ENCODE data around the gene PTPRG. TPM values are rescaled to one million over a fixed set of nuclear protein-coding genes. Genes with fewer than 3 reads are reported as not detected.

PTPRG gene
- total and polyA plus RNA-seq, 2 donors (not counting 3 experiments of a cell fraction or from before 2014, with no cell fraction given) = 8.9 to 39.1 TPM

GRCh38 chr3:62135741-62136140 lies 574.4 kb downstream of the PTPRG start:
- dilution Hi-C loops (cut with MboI; ENCODE audit: extremely low pct_ligation_motif_present, low sequenced_read_pairs) (no loop called here), intact Hi-C loops (cut with micrococcal nuclease) (no loop called here)
- BruUV-seq (replicated peaks) = no TSS peak
- Histone ChIP-seq H3K4me3 (replicated peaks in 1 of 3; ENCODE audit: insufficient read depth in 1 of 3, low read depth in 1 of 3, low read length in 3 of 3) (no peak overlapping the region), H4K20me1 (replicated peaks; ENCODE audit: control insufficient read depth, extremely low read depth, insufficient read depth, low read length) (no peaks in the 10 kb centered on the region), H3K9me1 (replicated peaks; ENCODE audit: control insufficient read depth, extremely low read depth, insufficient read depth, low read length) (no peaks in the 10 kb centered on the region), H3K9ac (replicated peaks; ENCODE audit: extremely low read depth, insufficient read depth, low read length) (no peak overlapping the region), H3K4me1 (ENCODE audit: control insufficient read depth, extremely low read depth, insufficient read depth, low read length) (peaks cover 11% of the 10 kb centered on the region), H3K4me2 (ENCODE audit: insufficient read depth, low read length) (no peak overlapping the region), H3K27me3 (ENCODE audit: control insufficient read depth in 2 of 2, insufficient read depth in 2 of 2, low read length in 2 of 2) (no peaks in the 10 kb centered on the region), H3K36me3 (ENCODE audit: control insufficient read depth in 2 of 2, extremely low read depth in 1 of 2, insufficient read depth in 2 of 2, low read length in 2 of 2) (no peaks in the 10 kb centered on the region), H3K79me2 (ENCODE audit: control insufficient read depth, insufficient read depth, low read length) (no peaks in the 10 kb centered on the region), H3K27ac (ENCODE audit: insufficient read depth, low read depth, low read length) (no peak overlapping the region), H3K9me3 (replicated peaks; ENCODE audit: control insufficient read depth, insufficient read depth, low read length) (no peaks in the 10 kb centered on the region), H2AFZ (ENCODE audit: low read depth, low read length) (no peak overlapping the region)
- no peak for TF ChIP-seq POLR2A (IDR thresholded peaks at IDR 0.05; ENCODE audit: low read depth, low read length)
- no peak for DNase-seq (ENCODE audit: low read depth, low spot score)
- POLR2A ChIA-PET = no interaction called here
- FAIRE-seq = no peak
- CTCF ChIA-PET = interaction anchor here (0.7 to 4.4 kb wide), 6 partner anchors 8 to 606 kb away, joined by 3 to 31 read pairs (median 4); no protein-coding TSS in a partner anchor

DNA sequence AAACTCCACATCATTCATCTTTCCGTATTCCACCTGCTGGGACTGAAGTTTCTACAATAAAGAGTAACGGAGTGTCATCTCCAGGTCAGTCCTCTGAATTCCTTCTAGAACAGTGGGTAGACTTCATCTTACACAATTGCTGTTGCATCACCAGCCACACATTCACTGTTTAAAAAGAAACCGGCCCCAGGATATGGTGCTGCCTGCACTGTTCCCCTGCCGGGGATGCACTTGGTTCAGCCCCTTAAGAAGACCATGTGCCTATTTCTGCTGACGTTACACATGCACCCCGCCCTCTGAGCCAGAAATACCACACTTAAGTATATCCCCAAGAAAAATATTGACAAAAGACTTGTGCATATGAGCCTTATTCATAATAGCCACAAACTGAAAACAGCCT lies 578.6 kb downstream of the PTPRG start:
- H2AFZ ChIP-seq (ENCODE audit: low read depth, low read length) = no peak overlapping the region
- no peaks in the 10 kb centered on the region for H4K20me1 ChIP-seq (replicated peaks; ENCODE audit: control insufficient read depth, extremely low read depth, insufficient read depth, low read length)
- intact Hi-C loops (cut with micrococcal nuclease) = loop anchor here (5.0 kb wide), 1 partner anchor 163 kb away; no protein-coding TSS in a partner anchor
- H3K4me3 ChIP-seq (replicated peaks in 1 of 3; ENCODE audit: insufficient read depth in 1 of 3, low read depth in 1 of 3, low read length in 3 of 3) = no peak overlapping the region
- CTCF ChIA-PET = interaction anchor here (0.9 to 1.1 kb wide), 4 partner anchors 35 to 576 kb away, joined by 3 to 5 read pairs (median 4); no protein-coding TSS in a partner anchor
- no peak overlapping the region for H3K4me2 ChIP-seq (ENCODE audit: insufficient read depth, low read length)
- no peaks in the 10 kb centered on the region for H3K9me1 ChIP-seq (replicated peaks; ENCODE audit: control insufficient read depth, extremely low read depth, insufficient read depth, low read length)
- FAIRE-seq = no peak
- TF ChIP-seq CTCF (IDR thresholded peaks at IDR 0.05; ENCODE audit: extremely low read depth in 1 of 2, insufficient read depth in 1 of 2, low read depth in 1 of 2, low read length in 2 of 2) (no peak), MAX (IDR thresholded peaks at IDR 0.05; ENCODE audit: insufficient read depth, insufficient read length) (no peak), FOS (IDR thresholded peaks at IDR 0.05; ENCODE audit: borderline replicate concordance, insufficient read depth, low read length) (no peak), MYC (IDR thresholded peaks at IDR 0.05; ENCODE audit: low read depth, low read length) (no peak)
- H3K36me3 ChIP-seq (ENCODE audit: control insufficient read depth in 2 of 2, extremely low read depth in 1 of 2, insufficient read depth in 2 of 2, low read length in 2 of 2) = no peaks in the 10 kb centered on the region
- DNase-seq (ENCODE audit: low read depth, low spot score) = no peak
- no peak overlapping the region for H3K27ac ChIP-seq (ENCODE audit: insufficient read depth, low read depth, low read length)
- H3K4me1 ChIP-seq (ENCODE audit: control insufficient read depth, extremely low read depth, insufficient read depth, low read length) = peaks cover 14% of the 10 kb centered on the region
- dilution Hi-C loops (cut with MboI; ENCODE audit: extremely low pct_ligation_motif_present, low sequenced_read_pairs) = no loop called here
- no peaks in the 10 kb centered on the region for H3K79me2 ChIP-seq (ENCODE audit: control insufficient read depth, insufficient read depth, low read length)
- no peaks in the 10 kb centered on the region for H3K27me3 ChIP-seq (ENCODE audit: control insufficient read depth in 2 of 2, insufficient read depth in 2 of 2, low read length in 2 of 2)
- no peak overlapping the region for H3K9ac ChIP-seq (replicated peaks; ENCODE audit: extremely low read depth, insufficient read depth, low read length)
- H3K9me3 ChIP-seq (replicated peaks; ENCODE audit: control insufficient read depth, insufficient read depth, low read length) = no peaks in the 10 kb centered on the region
- BruUV-seq (replicated peaks) = no TSS peak
- POLR2A ChIA-PET = interaction anchor here (0.6 kb wide), 1 partner anchor 635 kb away, joined by 3 read pairs; no protein-coding TSS in a partner anchor
